ENCODE data around the gene RTL10. TPM values are rescaled to one million over a fixed set of nuclear protein-coding genes. Genes with fewer than 3 reads are reported as not detected.

Gene RTL10
- total and polyA plus RNA-seq, 2 of the 13 experiments (the other 11 are each of a cell fraction or from before 2014, with no cell fraction given): 14.1 to 15.8 TPM

- TF ChIP-seq ZHX1 (CRISPR knock-in tag; IDR thresholded peaks at IDR 0.05; ENCODE audit: low read depth) (0 out of 2 replicates have a peak, but pooled peaks have one; percentile 3), HDAC2 (CRISPR knock-in tag; IDR thresholded peaks at IDR 0.05) (0 out of 2 replicates have a peak, but pooled peaks have one; percentile 7), ERF (CRISPR knock-in tag; IDR thresholded peaks at IDR 0.05) (no peak), ZSCAN12 (CRISPR knock-in tag; IDR thresholded peaks at IDR 0.05) (no peak), SP1 (IDR thresholded peaks at IDR 0.05) (no peak), SP1 (CRISPR knock-in tag; IDR thresholded peaks at IDR 0.05) (peak; percentile 23; the same call in 1 of the 2 replicates), IRF2 (CRISPR knock-in tag; IDR thresholded peaks at IDR 0.05) (no peak), MAX (IDR thresholded peaks at IDR 0.05) (peak; percentile 39), SP5 (CRISPR knock-in tag; IDR thresholded peaks at IDR 0.05; ENCODE audit: borderline replicate concordance, low read depth) (peak; percentile 22; the same call in 1 of the 2 replicates), ZBTB46 (CRISPR knock-in tag; IDR thresholded peaks at IDR 0.05; ENCODE audit: borderline replicate concordance) (no peak), HCFC1 (IDR thresholded peaks at IDR 0.05; ENCODE audit: low read depth, low read length) (no peak), ZNF281 (CRISPR knock-in tag; IDR thresholded peaks at IDR 0.05; ENCODE audit: borderline replicate concordance) (no peak), MED13 (CRISPR knock-in tag; IDR thresholded peaks at IDR 0.05) (no peak), HNF1A (IDR thresholded peaks at IDR 0.05; ENCODE audit: low read depth) (no peak), HNF1A (CRISPR knock-in tag; IDR thresholded peaks at IDR 0.05; ENCODE audit: borderline replicate concordance) (peak; percentile 13; the same call in 1 of the 2 replicates), SNAPC2 (CRISPR knock-in tag; IDR thresholded peaks at IDR 0.05) (0 out of 2 replicates have a peak, but pooled peaks have one; percentile 3), ZMYM4 (CRISPR knock-in tag; IDR thresholded peaks at IDR 0.05) (0 out of 2 replicates have a peak, but pooled peaks have one; percentile 4), IRF1 (CRISPR knock-in tag; IDR thresholded peaks at IDR 0.05; ENCODE audit: low read depth) (no peak; the same call in 1 of the 2 replicates), KLF6 (CRISPR knock-in tag; IDR thresholded peaks at IDR 0.05) (0 out of 2 replicates have a peak, but pooled peaks have one; percentile 15)
These were observed 30.8 kb downstream of the RTL10 start (continued) for GRCh38 chr22:19823902-19824211.

Measured in HepG2 (cell line).